Cardiac fibroblast (primary cell): ENCODE measurements around the gene ZNF165.

Source experiments
- DNase-seq, 2 donors: peaks; one replicate each; pipeline versions ENCODE4 v3.0.0 to v3.0.0-alpha.2; 2010; ENCODE audit warnings: low read depth in 2 of 2
- H3K4me3 ChIP-seq, 2 donors: replicated peaks in 1 of 2; 1 replicate in 1 of 2; 2 replicates in 1 of 2; pipeline ENCODE4 v1.5.1; 2011; ENCODE audit warnings: low read depth in 2 of 2, low read length in 2 of 2, mild to moderate bottlenecking in 2 of 2, moderate library complexity in 1 of 2
- CTCF ChIP-seq: IDR thresholded peaks from one replicate; pipeline ENCODE4 v1.5.1; 2011; ENCODE audit warnings: low read depth, mild to moderate bottlenecking, low read length, inconsistent platforms

Gene ZNF165

DNA sequence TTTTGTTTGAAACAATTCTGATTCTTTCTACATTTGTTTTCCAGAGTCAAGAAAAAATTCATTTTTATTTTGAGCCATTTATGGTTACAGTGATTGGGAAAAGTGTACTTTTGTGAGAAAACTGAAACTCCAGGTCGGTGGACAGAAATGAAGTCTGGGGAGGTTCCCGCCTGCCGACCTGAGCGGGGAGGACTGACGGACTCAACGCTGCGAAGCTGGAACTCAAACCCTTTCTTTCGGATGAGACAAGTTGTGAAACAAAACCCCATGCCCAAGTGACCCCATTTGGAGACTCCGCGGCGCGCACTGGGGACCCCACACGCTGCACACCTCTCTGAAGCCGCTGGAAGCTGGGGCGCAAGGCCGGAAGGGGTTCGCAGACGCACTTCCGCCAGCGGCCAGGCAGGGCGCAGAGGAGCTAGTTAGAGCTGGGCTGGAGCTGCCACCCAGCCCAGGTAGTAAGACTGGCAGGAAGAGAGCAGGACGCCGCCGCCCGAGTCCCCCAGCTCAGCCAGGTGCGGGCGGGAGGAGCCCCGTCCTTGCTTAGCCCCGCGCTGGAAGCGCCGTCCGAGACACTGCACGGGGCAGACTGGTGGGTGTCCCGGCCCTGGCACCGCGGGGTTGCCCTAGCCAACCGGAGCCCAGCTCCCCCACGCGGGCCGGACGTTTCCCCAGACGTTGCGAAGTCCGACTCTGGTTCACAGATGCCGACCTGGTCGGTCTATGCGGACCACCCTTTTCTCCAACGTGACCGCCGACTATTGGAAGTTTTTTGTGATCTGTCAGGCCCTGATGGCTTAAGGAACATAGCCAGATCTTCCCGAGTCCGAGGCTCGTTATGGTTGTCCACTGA is 24.2 kb downstream of the ZNF165 start:
- peak; percentile 71 for TF ChIP-seq CTCF
- peak overlapping the region; percentile 65 to 71 for H3K4me3 ChIP-seq
- DNase-seq, result peak; percentile 68 to 80

DNA sequence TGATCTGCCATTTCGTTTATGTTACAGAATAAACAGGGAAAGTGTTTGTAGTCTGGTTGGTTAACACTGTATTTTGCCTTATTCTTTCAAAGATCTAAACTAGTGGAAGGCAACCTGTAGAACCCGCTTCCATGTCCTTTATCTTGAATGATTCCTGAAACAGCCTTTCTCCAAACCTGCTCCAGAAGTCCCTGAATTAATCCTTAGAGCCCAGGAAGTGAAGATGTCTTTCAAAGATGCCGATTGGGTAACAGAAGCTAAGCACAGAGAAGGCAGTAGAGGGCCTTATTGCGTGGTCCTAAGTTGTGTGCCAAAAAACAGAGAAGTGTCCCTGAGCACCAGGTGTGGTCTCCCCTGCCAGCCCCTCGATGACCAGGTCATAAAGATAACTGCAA is 24.9 kb downstream of the ZNF165 start:
- no peak for DNase-seq
- no peak for TF ChIP-seq CTCF
- H3K4me3 ChIP-seq, result peak overlapping the region; percentile 65 to 71

DNA sequence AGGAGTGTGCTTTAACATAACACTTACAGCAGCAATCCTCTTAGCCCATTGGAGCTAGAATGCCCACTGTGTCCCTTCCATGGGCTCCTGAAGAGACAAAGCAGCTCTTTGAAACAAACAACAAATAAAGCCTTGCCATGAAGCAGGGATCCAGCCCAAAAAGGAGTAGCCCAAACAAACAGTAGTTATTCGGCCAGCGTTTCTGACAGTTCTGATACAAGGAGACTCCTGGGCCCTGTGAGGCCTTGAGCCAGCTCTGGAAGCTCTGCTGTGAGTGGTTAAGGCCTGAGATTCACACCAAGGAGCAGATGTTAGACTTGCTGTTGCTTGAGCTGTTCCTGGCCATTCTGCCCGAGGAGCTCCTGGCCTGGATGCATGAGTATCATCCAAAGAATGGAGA is 27.1 kb downstream of the ZNF165 start:
- no peak for DNase-seq

DNA sequence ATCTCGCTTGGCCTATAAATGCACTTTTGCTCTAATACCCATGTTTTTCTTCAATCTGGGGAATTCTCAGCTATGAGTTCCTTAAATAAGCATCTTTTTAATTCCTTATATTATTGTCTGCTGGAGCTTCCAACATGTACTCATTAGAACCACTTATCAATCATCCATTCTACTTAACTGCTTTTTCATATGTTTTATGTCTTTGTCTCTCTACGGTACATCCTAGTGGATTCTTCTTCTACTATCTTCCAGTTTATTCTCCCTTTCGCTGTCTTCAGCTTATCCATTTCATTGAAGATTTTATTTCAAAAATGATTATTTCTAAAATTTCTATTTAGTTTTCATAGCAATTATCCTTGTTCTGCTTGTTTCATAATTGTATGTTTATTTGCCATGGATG is 31.6 kb downstream of the ZNF165 start:
- H3K4me3 ChIP-seq, result no peak overlapping the region
- no peak for TF ChIP-seq CTCF
- DNase-seq, result no peak

More for the DNA sequence above, 27.1 kb downstream of the ZNF165 start:
- no peak overlapping the region for H3K4me3 ChIP-seq
- no peak for TF ChIP-seq CTCF

GRCh38 chr6:28115799-28116198 is 35.4 kb downstream of the ZNF165 start:
- no peak for TF ChIP-seq CTCF
- H3K4me3 ChIP-seq, result no peak overlapping the region
- DNase-seq, result no peak

GRCh38 chr6:28117386-28118050 is 37.1 kb downstream of the ZNF165 start:
- no peak for TF ChIP-seq CTCF
- H3K4me3 ChIP-seq, result no peak overlapping the region
- DNase-seq, result peak in 1 of 2 donors; percentile 79
